Vagina (tissue), 2 donors: ENCODE measurements around the gene RNF32.

Source experiments
- POLR2A ChIP-seq, 2 donors: fragments of 450-650 bp; IDR thresholded peaks; one replicate each; pipeline ENCODE4 v1.6.1; 2017; ENCODE audit warnings: antibody characterized with exemption in 2 of 2, mild to moderate bottlenecking in 2 of 2, moderate library complexity in 2 of 2
- TF ChIP-seq, protein P1 (sequence below), 3 experiments: fragments of 450-650 bp in 2 of 3; fragments of 200-600 bp in 1 of 3; sonication (generic) in 1 of 3; IDR thresholded peaks; one replicate each; pipeline ENCODE4 v1.5.1; 2017 to 2019; ENCODE audit warnings: antibody characterized with exemption in 3 of 3, mild to moderate bottlenecking in 2 of 3, moderate library complexity in 2 of 3

DNA sequence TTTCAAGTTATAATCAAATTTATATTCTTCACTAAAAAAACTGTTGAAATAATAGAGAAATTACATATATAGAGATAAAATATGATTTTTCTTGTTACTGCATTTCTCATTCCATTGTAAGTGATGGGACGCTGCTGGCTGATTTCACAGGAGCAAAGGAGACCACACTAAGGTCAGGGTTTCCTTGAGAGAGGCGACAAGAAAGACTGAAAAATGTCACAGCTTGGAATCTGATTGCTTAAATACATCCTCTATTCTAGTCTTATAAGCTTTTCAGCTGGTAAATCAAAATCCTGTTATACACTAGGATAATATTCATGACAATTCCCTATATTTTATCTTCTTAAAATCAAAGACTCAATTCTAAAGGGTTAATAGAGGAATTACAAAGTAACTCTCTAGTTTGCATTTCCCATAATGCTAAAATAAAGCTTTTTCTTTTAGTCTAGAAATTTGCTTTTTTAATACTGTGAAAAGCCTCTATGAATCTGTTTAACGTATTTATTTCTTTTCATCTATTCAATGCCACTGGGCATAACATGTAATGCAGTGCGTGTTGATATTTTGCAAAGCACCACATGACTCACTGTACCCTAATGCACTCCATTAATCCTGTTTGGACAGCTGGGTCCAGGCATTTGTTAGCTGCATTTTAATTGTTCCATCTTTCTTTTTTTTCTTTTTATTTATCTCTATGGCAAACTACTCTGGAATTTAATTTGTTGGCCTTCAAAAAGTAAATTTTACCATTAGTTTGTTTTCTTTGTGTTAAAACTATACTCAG, 81.7 kb downstream of the RNF32 start:
- TF ChIP-seq, protein P1, sequence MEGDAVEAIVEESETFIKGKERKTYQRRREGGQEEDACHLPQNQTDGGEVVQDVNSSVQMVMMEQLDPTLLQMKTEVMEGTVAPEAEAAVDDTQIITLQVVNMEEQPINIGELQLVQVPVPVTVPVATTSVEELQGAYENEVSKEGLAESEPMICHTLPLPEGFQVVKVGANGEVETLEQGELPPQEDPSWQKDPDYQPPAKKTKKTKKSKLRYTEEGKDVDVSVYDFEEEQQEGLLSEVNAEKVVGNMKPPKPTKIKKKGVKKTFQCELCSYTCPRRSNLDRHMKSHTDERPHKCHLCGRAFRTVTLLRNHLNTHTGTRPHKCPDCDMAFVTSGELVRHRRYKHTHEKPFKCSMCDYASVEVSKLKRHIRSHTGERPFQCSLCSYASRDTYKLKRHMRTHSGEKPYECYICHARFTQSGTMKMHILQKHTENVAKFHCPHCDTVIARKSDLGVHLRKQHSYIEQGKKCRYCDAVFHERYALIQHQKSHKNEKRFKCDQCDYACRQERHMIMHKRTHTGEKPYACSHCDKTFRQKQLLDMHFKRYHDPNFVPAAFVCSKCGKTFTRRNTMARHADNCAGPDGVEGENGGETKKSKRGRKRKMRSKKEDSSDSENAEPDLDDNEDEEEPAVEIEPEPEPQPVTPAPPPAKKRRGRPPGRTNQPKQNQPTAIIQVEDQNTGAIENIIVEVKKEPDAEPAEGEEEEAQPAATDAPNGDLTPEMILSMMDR (IDR thresholded peaks at IDR 0.05) = no peak
- no peak for TF ChIP-seq POLR2A (IDR thresholded peaks at IDR 0.05)
